ENCODE data around the gene ZNF648. TPM values are rescaled to one million over a fixed set of nuclear protein-coding genes. Genes with fewer than 3 reads are reported as not detected.
A peak's percentile ranks its signal among the peaks of the same experiment; 100 is the strongest.
"Not testable (repeated sequence)": the region's sequence is repeated elsewhere in the genome, so short reads cannot be mapped to it uniquely, and the experiment has no call there.

ZNF648 gene
- polyA plus RNA-seq, 4 donors = 0.32 to 1.9 (median 0.41) TPM

DNA sequence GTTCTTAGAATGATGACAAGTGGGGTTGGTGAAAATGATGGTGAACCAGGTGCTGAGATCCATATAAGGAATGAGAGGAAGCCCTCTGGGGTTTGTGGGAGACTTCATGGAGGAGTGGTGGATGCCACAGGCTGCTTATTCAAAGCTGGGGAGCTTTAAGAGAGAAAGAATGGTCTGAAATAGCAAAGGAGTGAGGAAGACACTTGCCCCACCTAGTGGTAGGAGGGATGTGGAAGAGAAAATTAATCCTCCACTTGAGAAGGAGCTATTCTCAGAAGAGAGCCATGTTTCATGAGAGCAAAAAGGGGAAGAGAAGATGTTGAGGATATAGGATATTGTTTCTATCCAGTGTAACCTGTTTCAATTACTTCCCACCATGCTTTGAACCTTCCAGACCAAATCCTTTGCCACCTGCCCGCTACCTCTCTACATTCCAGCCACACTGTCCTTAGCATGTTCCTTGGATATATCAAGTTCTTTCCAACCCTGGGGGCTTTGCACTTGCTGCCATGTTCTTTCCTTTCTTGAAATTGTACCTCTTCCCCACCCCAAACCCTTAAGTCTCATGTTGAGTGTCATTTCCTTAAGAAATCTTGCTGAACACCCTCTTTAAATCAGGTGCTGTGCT lies 19.6 kb upstream of the ZNF648 start:
- DNase-seq (ENCODE audit: low read depth in 4 of 4, low spot score in 3 of 4) = peak in 1 of 4 donors; percentile 19

DNA sequence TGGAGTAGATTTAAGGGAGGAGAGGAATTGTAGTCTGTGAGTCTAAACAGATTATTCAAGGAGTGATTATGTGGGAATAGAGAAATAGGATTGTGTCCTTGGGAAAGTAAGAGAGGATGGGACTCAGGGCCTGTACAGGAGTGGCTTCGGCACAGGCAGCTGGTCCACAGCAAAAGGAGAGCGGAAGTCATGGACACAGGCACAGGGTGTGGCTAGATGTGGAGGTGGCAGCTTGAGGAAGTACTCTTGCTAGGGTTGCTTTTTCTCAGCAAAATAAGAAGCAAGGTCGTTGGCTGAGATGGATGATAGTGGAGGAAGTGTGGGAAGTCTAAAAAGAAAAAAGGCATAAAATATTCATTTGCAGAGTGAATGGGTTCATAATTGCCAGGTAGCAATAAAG lies 18.5 kb upstream of the ZNF648 start:
- DNase-seq (ENCODE audit: low read depth in 4 of 4, low spot score in 3 of 4) = no peak

DNA sequence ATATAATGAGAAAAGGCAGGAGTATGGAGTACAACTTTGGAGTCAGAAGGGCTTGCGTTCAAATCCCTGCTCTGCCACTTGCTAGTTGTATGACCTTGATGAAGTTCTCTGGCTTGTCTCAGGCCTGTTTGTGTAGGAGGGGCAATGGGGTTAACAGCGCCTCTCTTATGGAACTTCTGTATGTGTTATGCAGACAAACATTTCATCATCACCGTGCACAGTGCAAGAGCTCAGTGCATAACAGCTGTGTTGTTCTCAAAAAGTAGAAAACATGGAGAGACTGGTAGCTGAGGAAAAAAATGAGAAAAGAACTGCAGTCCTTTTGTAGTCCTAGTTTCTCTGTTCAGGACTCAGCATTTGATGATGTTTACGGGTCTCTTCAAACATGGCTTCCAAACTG lies 10.4 kb upstream of the ZNF648 start:
- no peak for DNase-seq (ENCODE audit: low read depth in 4 of 4, low spot score in 3 of 4)

DNA sequence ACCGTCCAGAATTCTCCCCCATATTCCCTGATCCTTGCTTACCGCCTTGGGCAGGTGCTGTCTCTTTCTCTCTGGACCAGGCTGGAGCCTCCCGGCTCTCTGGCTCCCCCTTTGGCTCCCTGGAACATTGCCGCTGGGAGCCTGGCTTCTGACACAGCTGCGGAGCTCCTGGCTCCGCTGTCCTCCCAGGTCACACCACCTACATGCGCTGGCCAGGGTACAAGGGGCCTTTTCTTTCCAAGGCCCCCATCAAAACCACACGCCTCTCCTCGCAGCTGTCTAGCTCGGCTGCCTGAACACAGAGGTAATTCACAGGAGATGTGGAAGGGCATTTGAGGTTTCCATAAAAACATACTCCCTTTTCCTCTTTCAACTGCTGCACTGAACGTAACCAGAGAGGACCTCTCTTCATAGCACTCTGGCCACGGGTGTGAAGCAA lies 7.5 kb upstream of the ZNF648 start:
- DNase-seq (ENCODE audit: low read depth in 4 of 4, low spot score in 3 of 4) = peak in 3 of 4 donors; percentile 29 to 50 (median 45)

DNA sequence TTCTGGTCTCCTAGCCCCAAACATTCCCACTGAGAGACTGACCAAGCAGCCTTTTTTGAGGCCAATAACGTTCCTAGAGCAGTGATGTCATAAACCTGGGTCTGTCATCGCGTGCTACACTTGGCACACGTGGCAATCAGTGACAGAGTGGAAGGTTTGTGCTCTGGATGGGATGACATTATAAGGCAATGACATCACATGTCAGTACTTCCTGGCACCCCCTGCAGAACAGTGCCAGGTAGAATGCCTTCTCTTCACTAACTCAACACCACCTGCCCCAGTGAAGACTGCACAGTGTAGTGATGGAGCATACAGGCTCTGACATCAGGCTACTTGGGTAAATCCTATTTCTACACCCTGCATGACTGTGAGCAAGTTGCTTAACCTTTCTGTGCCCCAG lies 5.4 kb upstream of the ZNF648 start:
- no peak for DNase-seq (ENCODE audit: low read depth in 4 of 4, low spot score in 3 of 4)

DNA sequence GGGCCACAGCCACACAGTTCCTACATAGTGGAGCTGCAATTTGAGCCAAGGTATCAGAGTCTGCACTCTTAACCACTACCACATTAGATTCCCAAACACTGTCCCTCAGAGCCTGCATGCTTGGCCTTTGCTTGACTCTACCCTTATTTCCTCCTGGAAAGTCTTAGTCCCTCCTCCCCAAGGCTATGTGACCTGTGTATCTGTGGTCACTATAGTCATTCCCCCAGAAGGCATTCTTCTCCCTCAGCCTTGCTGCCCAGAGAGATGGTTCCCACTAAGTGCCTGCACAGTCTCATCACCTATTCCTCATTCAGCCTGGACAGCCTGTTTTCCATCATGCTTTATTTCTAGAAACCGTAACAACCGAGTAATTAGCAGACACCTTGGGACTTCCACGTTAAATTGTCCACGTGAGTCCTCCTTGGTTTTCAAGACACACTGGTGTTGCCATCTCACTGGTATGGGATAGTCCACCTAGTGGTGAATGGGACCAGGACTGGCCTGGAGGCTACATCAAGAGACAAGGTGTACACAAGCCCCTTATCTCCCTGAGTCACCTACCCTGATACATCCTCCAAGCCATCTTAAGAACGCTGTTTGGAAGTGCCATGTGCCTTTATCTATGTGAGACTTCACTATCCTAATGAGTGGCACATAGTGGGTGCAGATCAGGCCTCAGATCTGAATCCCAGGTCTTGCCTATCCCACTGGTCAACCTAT lies 3.8 kb upstream of the ZNF648 start:
- no peak for DNase-seq (ENCODE audit: low read depth in 4 of 4, low spot score in 3 of 4)

DNA sequence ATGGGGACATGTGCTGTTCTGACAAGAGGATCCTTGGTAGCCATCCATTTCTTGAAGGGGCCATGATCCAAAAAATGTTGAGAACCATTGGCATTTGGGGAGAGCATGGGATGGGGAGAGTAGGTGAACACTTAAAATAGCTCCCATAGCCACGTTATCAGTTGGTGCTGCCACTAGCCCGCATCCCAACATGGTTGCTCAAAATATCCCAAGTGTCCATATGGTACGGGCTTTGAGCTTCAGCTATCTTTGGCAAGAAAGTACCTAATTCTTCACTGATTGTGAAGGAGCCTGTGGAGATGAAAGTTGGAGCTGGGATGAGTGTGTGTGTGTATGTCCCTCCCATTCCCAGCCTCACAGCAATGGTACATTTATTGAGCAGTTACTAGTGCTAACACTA lies 3.1 kb upstream of the ZNF648 start:
- DNase-seq (ENCODE audit: low read depth in 4 of 4, low spot score in 3 of 4) = no peak

DNA sequence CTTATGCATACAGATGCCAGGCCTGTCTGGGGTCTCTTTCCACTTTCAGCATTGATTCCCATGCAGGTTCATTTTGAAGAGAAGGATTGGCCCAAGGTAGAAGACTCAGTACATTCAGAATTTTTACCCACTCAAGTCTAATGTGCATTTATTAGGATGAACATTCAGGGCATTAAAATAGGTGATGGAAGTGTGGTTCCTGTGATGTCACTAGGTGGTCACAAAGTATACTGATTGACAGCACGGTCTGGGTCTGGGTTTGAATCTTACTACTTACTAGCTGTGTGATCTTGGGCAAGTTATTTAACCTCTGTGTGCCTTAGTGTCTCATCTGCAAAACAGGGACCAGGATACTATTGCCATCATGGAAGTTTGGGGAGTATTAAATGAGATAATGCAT lies 711 bp upstream of the ZNF648 start:
- no peak for DNase-seq (ENCODE audit: low read depth in 4 of 4, low spot score in 3 of 4)

DNA sequence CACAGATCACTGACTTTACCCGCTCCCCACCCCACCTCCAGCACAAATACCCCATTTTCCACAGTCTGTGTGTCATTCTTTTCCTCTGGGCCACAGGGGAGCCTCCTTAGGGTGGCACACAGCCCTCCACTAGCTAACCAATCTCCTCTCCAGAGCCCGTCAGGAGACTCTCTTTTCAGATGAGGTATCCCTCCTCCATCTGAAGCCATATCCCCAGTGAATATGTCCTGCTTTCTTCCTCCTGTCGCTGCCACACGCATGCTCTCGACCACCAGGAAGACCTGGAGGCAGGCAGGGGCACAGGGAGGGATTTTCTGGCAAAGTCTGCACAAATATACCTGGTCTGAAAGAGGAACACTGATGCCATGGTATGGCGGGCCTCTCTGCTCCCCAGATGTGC lies 635 bp downstream of the ZNF648 start:
- no peak for DNase-seq (ENCODE audit: low read depth in 4 of 4, low spot score in 3 of 4)

DNA sequence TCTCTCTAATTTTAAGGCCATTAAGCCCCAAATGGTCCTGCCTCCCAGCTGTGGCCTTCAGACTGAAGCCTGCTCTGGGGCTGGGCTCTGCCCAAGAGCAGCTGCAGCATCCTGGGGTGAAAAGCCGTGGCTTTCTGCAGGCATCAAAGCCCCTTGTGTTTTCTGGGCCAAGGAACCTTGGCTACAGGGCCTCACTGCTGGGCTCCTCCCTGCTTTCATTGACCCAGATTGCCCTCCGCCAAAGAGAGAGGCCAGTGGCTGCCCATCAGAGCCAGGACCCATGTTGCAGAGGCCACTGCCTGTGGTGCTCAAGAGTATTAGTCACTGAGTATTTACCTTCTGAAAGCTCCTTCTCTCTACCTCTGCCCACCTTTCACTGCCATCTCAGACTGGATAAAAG lies 1.6 kb downstream of the ZNF648 start:
- DNase-seq (ENCODE audit: low read depth in 4 of 4, low spot score in 3 of 4) = no peak

DNA sequence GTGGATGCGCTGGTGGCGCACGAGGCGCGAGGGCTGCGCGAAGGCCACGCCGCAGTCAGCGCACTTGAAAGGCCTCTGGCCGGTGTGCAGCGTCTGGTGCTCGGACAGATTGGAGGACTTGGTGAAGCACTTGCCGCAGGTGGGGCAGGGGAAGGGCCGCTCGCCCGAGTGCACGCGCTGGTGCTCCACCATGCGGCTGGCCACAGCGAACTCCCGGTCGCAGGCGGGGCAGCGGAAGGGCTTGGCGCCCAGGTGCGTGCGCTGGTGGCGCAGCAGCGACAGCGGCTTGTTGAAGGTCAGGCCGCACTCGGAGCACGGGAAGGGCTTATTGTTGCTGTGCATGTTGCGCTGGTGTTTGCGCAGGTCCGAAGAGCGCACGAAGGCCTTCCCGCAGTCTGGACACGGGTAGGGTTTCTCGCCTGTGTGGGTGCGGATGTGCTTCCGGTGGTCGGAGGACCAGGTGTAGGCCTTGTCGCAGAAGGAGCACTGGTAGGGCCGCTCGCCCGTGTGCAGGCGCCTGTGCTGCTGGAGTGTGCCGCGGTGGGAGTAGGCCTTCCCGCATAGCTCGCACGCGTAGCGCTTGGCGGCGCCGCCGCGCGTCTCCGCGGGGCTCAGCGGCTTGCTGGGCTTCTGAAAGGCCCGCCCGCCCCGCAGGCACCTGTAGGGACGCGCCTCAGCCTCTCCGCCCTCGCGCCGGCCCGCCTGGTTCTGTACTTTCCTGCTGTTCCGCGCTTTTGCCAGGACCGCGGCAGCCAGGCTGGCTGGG lies 4.7 kb downstream of the ZNF648 start:
- no peak for DNase-seq (ENCODE audit: low read depth in 4 of 4, low spot score in 3 of 4)

DNA sequence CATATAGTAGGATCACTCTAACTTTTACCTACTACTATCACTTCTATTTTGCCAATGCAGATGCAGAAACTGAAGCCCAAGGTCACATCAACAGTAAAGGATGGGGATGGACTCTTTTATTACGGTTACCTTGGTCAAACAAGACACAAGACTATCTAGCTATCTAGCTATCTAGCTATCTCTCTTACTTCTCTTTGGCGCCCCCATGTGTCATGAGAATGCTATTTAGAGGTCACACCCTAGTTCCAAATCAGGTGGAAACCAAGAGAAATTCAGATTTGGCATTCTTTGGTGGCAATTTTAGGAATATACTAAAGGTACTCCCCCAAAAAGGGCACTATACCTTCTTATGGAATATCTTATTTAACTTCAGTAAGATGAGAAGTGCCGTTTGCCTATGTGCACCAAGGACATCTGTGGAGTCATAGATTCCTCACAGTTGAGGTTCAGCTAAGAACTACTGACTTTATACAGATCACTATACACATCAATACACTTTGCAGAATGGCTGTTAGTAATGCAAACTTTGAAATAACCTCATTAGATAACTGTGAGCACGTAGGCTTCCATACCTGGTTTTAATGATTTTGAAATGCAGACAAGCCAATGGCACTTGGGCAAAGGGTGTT lies 6.7 kb downstream of the ZNF648 start:
- no peak for DNase-seq (ENCODE audit: low read depth in 4 of 4, low spot score in 3 of 4)

DNA sequence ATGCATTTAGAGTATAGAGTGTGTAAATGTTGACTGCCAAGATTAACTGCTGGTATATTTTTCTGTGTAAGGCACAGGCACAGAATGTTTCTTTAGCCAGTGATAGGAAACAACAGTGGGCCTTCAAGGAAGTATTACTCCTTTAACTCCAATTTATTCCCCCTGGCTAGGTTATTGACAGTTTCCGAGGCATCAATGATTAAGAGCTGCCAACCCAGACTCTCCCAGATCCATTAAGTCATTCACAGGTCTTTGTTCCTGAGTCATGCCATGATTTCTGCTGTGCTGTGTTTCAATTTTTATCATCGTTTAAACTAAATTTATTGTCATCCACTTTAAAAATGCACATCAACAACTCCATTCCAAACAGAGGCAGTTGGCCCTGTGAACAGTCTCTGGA lies 9.2 kb downstream of the ZNF648 start:
- DNase-seq (ENCODE audit: low read depth in 4 of 4, low spot score in 3 of 4) = no peak

DNA sequence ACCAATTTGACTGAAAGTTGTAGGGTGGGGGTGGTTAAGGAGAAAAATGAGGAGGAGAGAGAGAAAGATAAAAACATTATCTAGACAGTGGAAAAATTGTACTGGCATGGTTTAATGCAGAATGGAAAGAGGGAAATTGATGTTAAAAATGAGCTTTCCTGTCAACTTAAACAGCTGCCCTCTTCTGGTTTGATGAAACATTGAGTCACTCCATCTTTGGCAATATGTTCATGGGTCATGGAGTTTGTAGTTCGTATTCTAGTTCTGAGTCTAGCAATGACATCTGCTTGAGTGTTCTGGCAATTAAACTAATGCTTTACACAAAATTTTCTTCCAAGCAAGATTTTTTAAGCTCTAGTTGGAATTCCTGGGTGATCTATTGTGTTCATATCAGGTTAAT lies 9.6 kb downstream of the ZNF648 start:
- no peak for DNase-seq (ENCODE audit: low read depth in 4 of 4, low spot score in 3 of 4)

DNA sequence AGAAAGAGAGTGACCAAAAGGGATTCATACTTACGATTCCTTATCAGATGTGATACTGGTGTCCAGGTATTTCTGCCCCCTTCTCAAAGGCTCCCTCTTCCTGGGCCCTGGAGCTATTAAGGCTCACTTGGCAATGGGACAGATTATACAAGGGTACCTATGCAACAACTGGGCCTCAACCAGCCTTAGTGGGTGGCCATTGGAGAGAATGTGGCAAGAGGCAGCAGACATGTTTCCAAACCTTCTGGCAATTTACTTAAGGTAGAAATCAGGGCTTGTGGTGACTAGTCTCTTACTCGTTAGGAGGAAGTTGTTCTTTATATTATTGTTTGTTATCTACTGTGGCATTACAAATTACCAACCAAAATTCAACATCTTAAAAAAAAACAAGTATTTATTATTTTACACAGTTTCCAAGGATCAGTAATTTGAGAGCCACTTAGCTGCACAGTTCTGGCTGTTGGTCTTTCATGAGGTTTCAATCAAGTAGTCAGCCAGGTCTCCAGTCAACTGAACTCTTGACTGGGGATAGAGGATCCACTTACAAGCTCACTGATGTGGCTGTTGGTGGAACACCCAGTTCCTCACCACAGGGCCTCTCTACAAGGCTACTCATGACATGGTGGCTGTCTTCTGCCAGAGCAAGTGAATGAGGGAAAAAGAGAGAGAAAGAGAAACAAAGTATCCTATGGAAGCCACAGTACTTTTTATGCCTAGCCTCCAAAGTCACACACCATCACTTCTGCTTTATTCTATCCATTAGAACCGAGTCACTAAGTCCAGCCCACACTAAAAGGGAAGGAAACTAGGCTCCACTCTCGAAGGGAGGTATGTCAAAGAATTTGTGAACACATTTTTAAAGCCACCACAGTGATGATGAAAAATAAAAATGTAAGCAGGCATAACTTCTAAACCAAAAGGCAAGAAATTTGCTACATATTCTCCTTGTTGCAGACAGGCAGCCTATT lies 10.7 kb downstream of the ZNF648 start:
- DNase-seq (ENCODE audit: low read depth in 4 of 4, low spot score in 3 of 4) = no peak

DNA sequence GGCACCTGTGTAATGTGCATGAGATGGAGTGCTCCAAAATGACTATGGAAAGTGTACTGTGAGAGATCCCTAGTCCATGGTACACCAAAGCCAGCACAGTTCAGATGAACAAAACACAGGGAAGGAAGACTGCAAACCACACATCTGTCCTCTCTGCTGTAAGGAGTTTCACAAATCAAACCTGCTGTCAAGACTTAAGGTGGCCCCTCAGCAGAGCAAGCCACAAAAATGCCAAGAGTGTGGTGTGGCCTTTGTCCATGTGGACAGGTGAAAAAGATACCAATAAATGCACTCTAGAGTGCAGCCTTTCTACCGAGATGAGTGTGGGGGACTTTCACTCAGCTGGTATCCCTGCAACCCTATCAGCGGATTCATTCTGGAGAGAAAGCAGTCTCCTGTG lies 12.9 kb downstream of the ZNF648 start:
- no peak for DNase-seq (ENCODE audit: low read depth in 4 of 4, low spot score in 3 of 4)

DNA sequence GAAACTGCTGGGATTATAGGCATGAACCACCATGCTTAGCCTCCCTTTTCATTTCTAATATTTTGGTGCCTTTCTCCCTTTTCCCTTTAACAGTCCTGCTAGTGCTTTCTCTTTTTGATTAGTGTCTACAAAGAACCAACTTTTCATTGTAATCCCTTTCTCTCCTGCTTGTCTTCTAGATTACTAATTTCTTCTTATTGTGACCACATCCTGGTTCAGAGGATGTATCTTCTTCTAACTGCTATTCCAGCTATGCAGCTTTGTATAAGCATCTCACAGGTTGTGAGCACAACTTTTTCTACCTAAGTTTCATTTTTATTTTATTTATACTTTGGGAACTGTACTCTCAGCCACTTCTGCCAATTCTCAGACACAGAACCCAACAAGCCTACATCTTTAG lies 14.7 kb downstream of the ZNF648 start:
- DNase-seq (ENCODE audit: low read depth in 4 of 4, low spot score in 3 of 4) = no peak

DNA sequence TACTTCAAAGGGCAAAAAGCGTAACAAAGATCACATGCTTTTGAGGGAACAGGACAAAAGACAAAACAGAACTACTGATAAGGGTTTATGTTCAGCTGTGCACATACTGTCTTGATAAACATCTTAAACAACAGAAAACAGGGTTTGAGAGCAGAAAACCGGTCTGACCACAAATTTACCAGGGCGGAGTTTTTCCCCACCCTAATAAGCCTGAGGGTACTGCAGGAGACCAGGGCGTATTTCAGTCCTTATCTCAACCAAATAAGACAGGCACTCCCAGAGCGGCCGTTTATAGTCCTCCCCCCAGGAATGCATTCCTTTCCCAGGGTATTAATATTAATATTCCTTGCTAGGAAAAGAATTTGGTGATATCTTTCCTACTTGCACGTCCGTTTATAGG lies 16.0 kb downstream of the ZNF648 start:
- not testable (repeated sequence) for DNase-seq (ENCODE audit: low read depth in 4 of 4, low spot score in 3 of 4)

DNA sequence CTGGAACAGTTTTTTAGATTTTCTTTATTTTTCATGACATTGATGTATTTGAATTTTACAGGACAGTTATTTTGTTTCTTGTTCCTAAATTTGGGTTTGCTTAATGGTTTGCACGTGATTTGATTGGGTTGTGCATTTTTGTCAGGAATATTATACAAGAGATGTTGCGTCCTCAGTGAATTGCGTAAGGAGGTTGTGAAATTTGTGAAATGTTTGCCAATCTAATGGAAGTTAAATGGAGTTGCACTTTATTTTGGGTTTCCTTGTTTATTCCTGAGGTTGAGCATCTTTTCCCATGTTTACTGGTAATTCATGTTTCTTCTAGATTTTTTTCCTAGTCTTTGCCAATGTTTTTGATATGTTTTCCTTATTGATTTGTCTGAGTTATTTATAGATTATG lies 19.9 kb downstream of the ZNF648 start:
- no peak for DNase-seq (ENCODE audit: low read depth in 4 of 4, low spot score in 3 of 4)

DNA sequence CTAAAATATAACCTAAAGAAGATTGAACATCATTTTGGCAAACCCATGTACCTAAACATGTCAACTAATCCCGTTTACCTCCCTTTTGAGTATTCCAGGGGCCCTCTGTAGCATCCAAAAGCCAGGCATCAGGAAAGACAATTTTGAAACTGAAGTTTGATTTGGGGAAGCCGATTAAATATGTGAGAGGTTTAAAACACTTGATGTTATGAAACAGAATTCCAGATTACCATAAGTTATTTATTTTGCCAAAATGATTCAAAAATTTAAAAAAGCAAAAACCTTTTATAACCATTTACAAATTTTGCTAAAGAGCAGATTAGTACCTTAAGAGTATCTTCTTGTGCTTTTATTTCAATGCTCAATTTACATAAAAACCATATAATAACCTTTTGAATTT lies 23.3 kb downstream of the ZNF648 start:
- no peak for DNase-seq (ENCODE audit: low read depth in 4 of 4, low spot score in 3 of 4)

Data from left renal pelvis (tissue), 4 donors.